ENCODE measurements around the gene FIGLA. TPM values are rescaled to one million over a fixed set of nuclear protein-coding genes. Genes with fewer than 3 reads are reported as not detected.

Gene FIGLA, protein sequence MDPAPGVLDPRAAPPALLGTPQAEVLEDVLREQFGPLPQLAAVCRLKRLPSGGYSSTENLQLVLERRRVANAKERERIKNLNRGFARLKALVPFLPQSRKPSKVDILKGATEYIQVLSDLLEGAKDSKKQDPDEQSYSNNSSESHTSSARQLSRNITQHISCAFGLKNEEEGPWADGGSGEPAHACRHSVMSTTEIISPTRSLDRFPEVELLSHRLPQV
- not detected for total RNA-seq

DNA sequence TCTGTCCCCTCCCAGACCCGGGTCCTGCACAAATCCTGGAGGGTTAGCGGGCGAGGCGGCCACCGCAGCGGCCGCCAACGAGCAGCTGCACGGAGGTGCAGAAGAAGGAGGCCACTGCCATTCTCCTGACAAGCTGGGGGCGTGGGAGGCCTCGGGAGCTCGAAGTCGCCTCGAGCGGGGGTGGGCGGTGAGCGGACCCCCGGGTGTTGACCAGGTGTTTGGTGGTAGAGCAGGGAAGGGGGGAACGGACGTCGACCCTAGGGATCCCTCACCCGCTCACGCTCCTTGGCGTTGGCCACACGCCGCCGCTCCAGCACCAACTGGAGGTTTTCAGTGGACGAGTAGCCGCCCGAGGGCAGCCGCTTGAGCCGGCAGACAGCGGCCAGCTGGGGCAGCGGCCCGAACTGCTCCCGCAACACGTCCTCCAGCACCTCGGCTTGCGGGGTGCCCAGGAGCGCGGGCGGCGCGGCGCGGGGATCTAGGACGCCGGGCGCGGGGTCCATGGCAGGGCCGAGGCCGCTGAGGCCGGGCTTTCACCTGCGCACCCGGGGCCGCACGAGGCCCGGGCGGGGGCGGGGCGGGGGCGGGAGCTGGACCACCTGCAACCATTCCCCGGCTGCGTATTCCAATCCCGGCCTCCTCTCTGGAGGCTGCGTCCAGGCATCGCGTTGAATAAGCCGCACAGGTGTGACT, at the start of gene FIGLA:
Gene FIGLA, minus strand, starts transcription at position 508 of the 693 bp plus-strand sequence. Its CDS starts 5 bp downstream, at position 503.
- Histone ChIP-seq H3K27me3 (ENCODE audit: insufficient read depth, low read length) (peaks cover 53% of the 10 kb centered on the region), H3K4me3 (ENCODE audit: low read length) (no peak within 1 kb of the TSS), H3K9me3 (ENCODE audit: low read depth, low read length) (no peaks in the 10 kb centered on the region), H3K4me1 (ENCODE audit: insufficient read depth, low read length) (peaks cover 39% of the 10 kb centered on the region)

DNA sequence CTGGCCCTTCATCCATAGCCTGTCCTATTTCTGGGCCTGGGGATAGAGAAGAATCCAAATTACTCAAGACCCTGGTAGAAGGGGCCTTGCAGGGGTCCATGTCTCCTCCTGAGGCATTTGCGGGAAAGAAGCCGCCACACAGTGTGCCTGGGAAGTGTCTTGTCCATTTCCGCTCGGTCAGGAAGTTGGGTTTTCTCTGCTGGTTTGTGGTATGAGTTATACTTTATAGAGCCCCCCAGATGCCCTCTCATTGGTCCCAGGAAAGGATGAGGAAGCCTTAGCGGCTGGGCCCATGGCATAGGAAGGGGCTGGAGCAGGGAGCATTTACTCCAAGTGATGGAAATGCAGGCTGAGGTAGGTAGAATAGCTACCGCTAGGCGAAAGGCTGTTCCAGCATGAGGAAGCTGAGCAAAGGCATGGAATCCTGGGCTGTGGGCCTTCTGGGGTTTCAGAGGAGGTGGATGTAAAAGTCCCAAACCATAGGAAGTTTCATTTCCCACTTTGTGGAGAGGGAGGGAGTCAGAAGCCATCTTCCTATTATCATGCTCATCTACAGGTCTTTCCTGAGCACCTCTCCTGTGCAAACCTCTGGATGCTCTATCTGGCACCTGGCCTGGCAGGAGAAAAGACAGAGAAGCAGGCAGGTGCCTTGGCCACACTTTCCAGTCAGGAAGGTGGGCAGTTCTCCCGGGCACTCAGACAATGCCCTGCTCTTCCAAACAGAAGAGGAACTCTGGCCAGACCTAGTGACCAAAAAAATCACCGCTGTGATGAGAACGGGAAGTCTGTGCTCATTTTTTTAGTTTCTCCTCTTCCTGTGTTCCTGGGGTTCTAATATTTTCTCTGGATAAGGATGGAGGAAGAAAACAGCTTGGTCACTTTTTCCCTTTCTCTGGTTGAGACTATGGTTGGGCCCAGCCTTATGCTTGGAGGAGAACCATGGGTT, 47.8 kb upstream of the FIGLA start:
- Histone ChIP-seq H3K4me3 (ENCODE audit: low read length) (no peak overlapping the region), H3K27me3 (ENCODE audit: insufficient read depth, low read length) (no peaks in the 10 kb centered on the region), H3K9me3 (ENCODE audit: low read depth, low read length) (no peaks in the 10 kb centered on the region), H3K4me1 (ENCODE audit: insufficient read depth, low read length) (peaks cover 24% of the 10 kb centered on the region)

DNA sequence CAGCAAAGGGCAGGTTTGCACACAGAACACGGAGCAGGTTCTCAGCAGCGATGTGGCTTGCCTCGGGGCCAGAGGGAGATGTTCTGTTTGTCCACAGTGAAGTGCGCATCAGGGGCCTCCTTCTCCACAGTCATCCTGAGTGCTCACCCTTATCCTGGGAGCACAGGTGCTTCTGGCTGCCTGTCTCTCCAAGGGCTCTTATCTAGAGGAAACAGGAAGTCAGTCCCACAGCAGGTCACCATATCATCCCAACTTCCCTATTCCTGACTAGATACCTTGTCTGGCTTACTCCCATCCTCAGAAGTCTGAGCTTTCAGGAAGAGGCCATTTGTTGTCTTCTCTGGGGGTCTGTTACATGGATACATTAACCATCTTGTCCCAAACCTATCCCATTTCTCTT, 45.2 kb upstream of the FIGLA start, which contains the start of gene CD207:
Gene CD207, minus strand, starts transcription at position 174 of the 400 bp plus-strand sequence. Its CDS starts 40 bp downstream, at position 134.
- Histone ChIP-seq H3K27me3 (ENCODE audit: insufficient read depth, low read length) (no peaks in the 10 kb centered on the region), H3K4me1 (ENCODE audit: insufficient read depth, low read length) (peaks cover 38% of the 10 kb centered on the region), H3K9me3 (ENCODE audit: low read depth, low read length) (no peaks in the 10 kb centered on the region), H3K4me3 (ENCODE audit: low read length) (no peak within 1 kb of the TSS)

DNA sequence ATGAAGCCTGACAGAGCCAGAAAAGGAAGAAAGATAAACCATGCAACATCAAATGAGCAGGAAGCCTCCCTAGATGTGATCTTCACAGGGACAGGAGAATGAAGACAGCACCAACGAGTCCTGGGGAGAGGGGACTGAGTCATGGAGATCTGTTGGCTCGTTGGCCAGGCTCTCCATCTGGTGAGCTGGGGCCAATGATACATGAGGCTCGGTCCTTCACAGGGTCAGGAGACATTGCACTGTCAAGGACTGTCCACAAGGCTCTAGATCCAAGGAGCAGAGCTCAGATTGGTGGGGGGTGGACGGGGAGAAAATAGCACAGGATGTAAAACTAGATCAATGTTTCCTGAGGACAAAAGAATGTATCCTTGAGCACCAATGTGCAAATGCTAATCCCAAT, 44.4 kb upstream of the FIGLA start:
- Histone ChIP-seq H3K27me3 (ENCODE audit: insufficient read depth, low read length) (no peaks in the 10 kb centered on the region), H3K9me3 (ENCODE audit: low read depth, low read length) (no peaks in the 10 kb centered on the region), H3K4me3 (ENCODE audit: low read length) (no peak overlapping the region), H3K4me1 (ENCODE audit: insufficient read depth, low read length) (peaks cover 38% of the 10 kb centered on the region)

DNA sequence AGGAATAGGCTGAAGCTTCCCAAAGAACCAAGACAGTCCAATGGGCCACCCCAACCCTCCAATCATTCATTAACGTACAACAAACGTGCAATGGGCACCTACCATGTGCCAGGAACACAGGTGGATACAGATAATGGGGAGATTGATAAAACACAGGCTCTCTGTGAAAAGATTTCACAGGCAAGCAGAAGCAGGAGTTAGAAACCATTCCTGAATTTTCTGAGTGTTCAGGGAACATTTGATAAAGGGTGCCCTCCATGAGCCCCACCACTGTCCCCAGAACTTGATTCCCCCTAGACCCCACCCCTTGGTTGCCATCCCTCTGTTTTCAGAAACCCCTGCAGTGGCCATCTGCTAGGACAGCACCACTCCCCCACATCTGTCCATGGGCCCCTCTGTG, 43.7 kb upstream of the FIGLA start:
- Histone ChIP-seq H3K9me3 (ENCODE audit: low read depth, low read length) (no peaks in the 10 kb centered on the region), H3K4me3 (ENCODE audit: low read length) (no peak overlapping the region), H3K4me1 (ENCODE audit: insufficient read depth, low read length) (peaks cover 38% of the 10 kb centered on the region), H3K27me3 (ENCODE audit: insufficient read depth, low read length) (no peaks in the 10 kb centered on the region)

DNA sequence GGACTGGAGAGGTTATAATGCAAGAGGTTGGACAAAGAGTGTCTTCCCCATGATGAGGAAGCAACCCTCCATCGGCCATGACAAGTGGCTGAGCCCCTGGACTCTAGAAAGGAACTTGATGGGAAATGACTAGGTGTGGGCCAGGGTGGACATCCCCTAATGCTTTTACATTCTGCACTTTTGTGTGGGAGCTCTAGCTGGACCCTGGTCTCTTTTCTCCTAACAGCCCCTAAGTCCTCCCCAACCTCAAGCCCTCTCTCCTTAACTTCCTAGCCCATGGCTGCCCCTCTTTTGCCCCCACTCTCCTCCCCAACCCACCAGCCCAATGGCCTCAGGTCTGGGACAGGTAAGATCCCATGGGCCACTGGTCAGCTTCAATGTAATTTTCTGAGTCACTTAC, 42.8 kb upstream of the FIGLA start:
- H3K9me3 ChIP-seq (ENCODE audit: low read depth, low read length) = no peaks in the 10 kb centered on the region
- H3K27me3 ChIP-seq (ENCODE audit: insufficient read depth, low read length) = no peaks in the 10 kb centered on the region
- H3K4me1 ChIP-seq (ENCODE audit: insufficient read depth, low read length) = peaks cover 31% of the 10 kb centered on the region
- H3K4me3 ChIP-seq (ENCODE audit: low read length) = no peak overlapping the region

DNA sequence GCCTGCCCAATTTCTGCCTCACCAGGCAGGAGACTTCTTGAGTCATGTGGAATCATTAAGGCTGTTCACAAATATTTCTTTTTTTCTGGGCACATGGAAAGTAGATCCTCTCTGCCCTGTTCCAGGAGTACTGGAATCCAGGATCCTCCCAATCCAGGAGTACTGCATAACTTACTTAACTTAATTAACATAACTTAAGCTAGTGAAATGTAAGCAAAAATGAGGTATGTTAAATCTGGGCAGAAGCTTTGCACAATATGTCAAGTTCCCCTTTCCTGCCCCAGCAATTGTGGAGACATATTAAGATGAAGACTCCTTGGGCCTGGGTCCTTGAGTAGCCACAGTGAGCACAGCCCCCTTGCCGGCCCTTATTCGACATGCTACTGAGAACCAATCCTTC, 41.9 kb upstream of the FIGLA start:
- H3K4me3 ChIP-seq (ENCODE audit: low read length) = no peak overlapping the region
- peaks cover 29% of the 10 kb centered on the region for H3K4me1 ChIP-seq (ENCODE audit: insufficient read depth, low read length)
- H3K27me3 ChIP-seq (ENCODE audit: insufficient read depth, low read length) = no peaks in the 10 kb centered on the region
- no peaks in the 10 kb centered on the region for H3K9me3 ChIP-seq (ENCODE audit: low read depth, low read length)

DNA sequence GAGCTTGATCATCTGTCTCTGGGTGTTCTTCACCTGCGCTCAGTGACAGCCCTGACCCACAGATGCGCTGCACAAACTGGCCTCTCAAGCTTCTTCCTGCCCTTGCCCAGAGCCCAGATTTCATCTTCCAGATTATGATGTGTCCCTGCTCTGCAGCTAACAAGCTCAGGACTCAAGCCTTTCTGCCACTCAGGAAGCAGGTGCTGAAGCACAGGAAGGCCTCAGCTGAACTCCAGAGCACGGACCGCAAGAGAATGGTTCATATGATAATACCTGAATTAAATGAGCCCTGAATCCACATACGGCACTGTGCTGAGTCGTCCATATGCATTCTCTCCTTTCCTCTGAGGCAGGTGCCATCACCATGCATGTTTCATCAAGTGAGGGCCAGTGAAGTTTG, 41.4 kb upstream of the FIGLA start:
- no peak overlapping the region for H3K4me3 ChIP-seq (ENCODE audit: low read length)
- H3K9me3 ChIP-seq (ENCODE audit: low read depth, low read length) = no peaks in the 10 kb centered on the region
- no peaks in the 10 kb centered on the region for H3K27me3 ChIP-seq (ENCODE audit: insufficient read depth, low read length)
- H3K4me1 ChIP-seq (ENCODE audit: insufficient read depth, low read length) = peaks cover 31% of the 10 kb centered on the region

DNA sequence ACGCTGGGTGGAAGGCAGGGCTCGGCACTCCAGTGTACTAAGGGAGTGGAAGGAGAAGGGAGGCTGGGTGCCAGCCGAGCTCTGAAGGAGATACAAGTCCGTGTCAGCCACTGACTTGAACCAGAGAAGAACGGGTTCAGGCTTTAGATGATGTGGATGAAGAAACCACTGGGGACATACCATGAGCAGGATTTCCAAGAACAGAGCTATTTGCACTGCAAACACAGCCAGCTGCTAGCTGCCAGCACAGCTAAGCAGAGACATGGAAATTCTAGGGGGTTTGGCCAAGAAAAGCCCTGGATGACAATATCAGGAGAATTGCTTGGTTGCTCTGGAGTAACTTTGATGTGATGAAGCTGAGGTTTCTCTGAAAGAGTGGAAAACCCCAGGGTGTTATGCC, 39.9 kb upstream of the FIGLA start:
- peaks cover 43% of the 10 kb centered on the region for H3K4me1 ChIP-seq (ENCODE audit: insufficient read depth, low read length)
- no peaks in the 10 kb centered on the region for H3K27me3 ChIP-seq (ENCODE audit: insufficient read depth, low read length)
- no peaks in the 10 kb centered on the region for H3K9me3 ChIP-seq (ENCODE audit: low read depth, low read length)
- H3K4me3 ChIP-seq (ENCODE audit: low read length) = no peak overlapping the region

DNA sequence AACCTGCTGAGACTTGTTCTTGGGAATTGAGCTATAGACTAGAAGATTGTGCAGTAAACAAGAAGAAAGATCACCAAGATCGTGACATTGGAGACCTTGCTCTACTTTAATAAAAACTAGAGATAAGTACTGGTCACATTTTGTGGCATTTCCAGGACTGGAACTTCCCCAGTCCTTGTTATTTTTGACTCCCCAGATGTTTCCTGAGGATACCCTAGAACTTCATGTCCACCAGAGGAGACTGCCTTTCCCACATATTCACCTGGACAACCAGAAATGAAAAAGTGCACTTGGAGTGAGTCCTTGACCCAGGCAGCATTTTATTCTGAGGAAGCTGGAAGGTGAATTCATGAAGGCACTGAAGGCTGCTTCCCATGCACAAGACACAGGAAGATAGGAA, 39.5 kb upstream of the FIGLA start:
- no peaks in the 10 kb centered on the region for H3K27me3 ChIP-seq (ENCODE audit: insufficient read depth, low read length)
- no peak overlapping the region for H3K4me3 ChIP-seq (ENCODE audit: low read length)
- peaks cover 41% of the 10 kb centered on the region for H3K4me1 ChIP-seq (ENCODE audit: insufficient read depth, low read length)
- no peaks in the 10 kb centered on the region for H3K9me3 ChIP-seq (ENCODE audit: low read depth, low read length)

DNA sequence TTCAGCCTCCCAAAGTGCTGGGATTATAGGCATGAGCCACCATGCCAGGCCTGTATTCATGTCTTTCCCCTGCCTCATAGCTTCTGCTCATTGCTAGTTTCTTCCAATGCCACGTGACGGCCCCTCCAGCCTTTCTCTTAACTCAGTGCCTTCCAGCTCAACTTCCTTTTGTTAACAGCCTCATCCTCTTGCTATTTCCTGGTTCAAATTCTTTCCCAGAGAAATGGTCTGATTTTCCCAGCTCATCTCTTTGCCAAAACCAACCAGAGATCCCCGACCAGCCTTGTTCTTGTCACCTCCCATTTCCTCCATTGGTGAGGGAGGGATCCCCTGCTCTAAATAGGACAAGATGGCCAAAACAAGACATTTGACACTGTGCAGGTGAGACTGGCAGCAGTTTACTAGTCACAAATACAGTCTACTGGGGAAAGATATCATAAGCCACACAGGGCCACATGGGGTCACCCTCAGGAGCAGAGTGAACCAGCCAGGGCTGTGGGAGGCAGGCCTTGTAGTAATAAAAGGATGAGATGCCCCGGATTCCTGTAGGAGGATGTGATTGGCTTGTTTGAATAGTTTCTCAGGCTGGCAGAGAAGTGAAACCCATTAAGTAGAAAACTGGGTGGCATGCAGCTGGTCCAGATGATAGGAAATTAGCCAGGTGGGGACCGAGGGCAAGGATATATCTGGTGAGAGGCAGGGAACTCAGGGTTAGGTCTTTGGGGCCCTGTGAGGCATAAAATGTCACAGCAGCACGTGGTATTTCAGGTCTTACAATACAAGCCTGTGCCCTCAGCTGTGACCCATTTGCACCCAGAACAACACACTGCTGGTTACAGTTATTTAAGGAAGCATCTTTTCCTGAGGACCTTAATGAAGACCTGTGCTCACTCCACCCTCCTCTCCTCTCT, 38.7 kb upstream of the FIGLA start:
- Histone ChIP-seq H3K4me1 (ENCODE audit: insufficient read depth, low read length) (peaks cover 35% of the 10 kb centered on the region), H3K9me3 (ENCODE audit: low read depth, low read length) (no peaks in the 10 kb centered on the region), H3K27me3 (ENCODE audit: insufficient read depth, low read length) (no peaks in the 10 kb centered on the region), H3K4me3 (ENCODE audit: low read length) (no peak overlapping the region)

DNA sequence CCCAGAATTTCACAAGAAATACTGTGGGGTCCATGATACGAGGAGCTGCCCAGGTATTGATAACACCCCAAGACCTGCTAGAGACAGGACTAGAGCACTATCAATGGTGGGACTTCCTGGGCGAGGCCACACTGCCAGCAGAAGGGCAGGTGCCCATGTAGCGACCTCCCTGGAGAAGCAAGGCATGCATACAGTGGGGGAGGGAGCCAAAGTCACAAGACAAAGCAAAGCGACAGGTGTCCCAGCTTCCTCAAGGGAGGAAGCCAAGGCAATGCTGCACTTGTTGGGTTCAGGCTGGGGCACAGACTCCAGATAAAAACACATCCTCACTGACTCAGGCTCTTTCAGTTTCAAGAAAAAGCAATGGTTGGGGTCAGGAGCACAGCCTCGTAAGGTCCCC, 37.7 kb upstream of the FIGLA start:
- Histone ChIP-seq H3K4me1 (ENCODE audit: insufficient read depth, low read length) (peaks cover 39% of the 10 kb centered on the region), H3K4me3 (ENCODE audit: low read length) (no peak overlapping the region), H3K27me3 (ENCODE audit: insufficient read depth, low read length) (no peaks in the 10 kb centered on the region)

DNA sequence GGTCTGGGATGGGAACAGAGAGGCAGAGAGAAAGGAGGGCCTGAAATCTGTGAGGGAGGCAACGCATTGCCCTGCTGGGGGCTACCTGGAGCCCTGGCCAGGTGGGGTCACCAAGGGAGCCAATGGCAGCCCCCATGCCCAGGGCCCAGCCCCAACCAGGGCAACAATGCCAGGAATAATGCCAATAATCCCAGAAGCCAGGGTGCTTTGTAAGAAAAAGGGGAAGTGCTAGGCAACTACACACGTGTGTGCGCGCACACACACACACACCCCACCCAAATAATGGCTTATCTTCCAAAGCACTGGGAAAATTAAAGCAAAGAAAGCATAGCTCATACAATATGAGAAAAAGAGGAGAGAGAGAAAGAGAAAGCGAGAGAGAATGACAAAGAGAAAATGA, 36.9 kb upstream of the FIGLA start:
- H3K27me3 ChIP-seq (ENCODE audit: insufficient read depth, low read length) = no peaks in the 10 kb centered on the region
- H3K4me3 ChIP-seq (ENCODE audit: low read length) = no peak overlapping the region
- peaks cover 37% of the 10 kb centered on the region for H3K4me1 ChIP-seq (ENCODE audit: insufficient read depth, low read length)
- no peaks in the 10 kb centered on the region for H3K9me3 ChIP-seq (ENCODE audit: low read depth, low read length)

More for the DNA sequence above, 37.7 kb upstream of the FIGLA start:
- H3K9me3 ChIP-seq (ENCODE audit: low read depth, low read length) = no peaks in the 10 kb centered on the region

DNA sequence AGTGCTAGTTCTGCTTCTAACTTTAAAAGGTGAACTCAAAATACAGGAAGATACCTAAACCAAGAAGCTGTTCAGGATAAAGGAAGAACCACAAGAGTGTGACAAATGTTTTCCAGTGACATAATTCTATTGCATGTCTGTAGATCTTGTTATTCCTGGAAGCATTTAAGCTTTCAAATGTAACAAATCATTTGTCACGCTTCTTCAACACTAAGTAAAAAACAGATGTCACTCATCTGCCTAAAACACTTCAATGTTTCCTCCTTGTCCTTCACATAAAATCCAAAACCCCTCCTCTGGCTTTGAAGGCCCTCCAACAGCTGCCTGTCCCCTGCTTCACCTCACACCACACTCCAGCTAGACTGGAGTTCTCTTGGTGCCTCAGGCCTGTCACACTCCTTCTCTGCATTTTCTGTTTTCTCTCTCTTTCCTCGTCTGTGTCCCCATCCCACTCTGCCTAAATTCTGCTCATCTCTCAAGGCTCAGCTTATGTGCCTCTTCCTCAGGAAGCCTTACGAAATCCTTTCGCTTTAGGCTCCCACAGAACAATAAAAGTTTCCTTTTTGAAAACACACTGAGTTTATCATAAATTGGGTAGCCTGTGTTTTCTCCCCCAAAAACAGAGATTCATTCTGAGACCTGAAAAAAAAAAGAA, 36.4 kb upstream of the FIGLA start:
- H3K9me3 ChIP-seq (ENCODE audit: low read depth, low read length) = no peaks in the 10 kb centered on the region
- H3K27me3 ChIP-seq (ENCODE audit: insufficient read depth, low read length) = no peaks in the 10 kb centered on the region
- no peak overlapping the region for H3K4me3 ChIP-seq (ENCODE audit: low read length)
- H3K4me1 ChIP-seq (ENCODE audit: insufficient read depth, low read length) = peaks cover 32% of the 10 kb centered on the region

Measured in mononuclear cell (primary cell).